GM12873 (cell line): ENCODE results near the gene LRCH1.

Experiments used
- CTCF ChIP-seq: IDR thresholded peaks from 2 replicates; pipeline ENCODE4 v1.5.1; 2012; ENCODE audit warnings: low read depth, mild to moderate bottlenecking, moderate library complexity, low read length, control low read depth; ENCODE audit not compliant: insufficient read depth; ENCODE audit errors: missing control alignments

LRCH1 gene

GRCh38 chr13:46761174-46761573, 208.2 kb downstream of the LRCH1 start:
- no peak for TF ChIP-seq CTCF

DNA sequence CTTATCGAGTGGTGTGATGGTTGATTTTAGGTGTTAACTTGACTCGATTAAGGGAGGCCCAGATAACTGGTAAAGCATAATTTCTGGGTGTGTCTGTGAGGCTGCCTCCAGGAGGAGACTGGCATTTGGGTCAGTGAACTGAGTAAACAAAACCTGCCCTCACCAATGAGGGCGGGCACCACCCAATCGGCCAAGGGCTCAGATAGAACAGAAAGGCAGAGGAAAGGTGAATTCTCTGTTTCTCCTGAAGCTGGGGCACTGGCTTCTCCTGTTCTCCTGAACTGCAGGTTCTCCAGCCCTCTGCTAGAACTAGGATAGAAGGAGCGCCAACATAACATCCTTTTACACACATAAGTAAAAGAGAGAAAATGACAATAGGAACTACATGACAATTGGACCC, 208.9 kb downstream of the LRCH1 start:
- no peak for TF ChIP-seq CTCF

- no peak for TF ChIP-seq CTCF
Observed at GRCh38 chr13:46771693-46772092, 218.7 kb downstream of the LRCH1 start.

DNA sequence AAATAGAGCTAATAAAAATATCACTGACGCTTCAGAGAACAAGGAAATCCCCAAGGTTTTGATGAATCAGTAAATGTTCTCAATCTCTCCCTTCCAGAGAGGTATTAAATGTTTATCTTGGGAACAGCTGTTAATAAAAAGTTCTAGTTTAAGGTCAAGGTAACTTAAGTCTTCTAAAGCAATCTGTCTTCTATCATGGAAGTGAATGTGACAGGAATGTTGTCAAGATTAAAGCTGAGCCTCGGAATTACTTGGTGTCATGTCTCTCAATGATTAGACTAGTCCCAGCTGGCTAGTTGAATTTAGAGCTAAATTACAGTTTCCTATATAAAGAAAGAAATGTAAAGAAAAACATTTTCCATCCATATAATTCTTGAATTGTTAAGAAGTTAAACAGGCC, 220.6 kb downstream of the LRCH1 start:
- no peak for TF ChIP-seq CTCF

- no peak for TF ChIP-seq CTCF
Observed at GRCh38 chr13:46775385-46776107, 222.6 kb downstream of the LRCH1 start.

- no peak for TF ChIP-seq CTCF
Observed at GRCh38 chr13:46778095-46778494, 225.1 kb downstream of the LRCH1 start.

GRCh38 chr13:46778890-46779289, 225.9 kb downstream of the LRCH1 start:
- no peak for TF ChIP-seq CTCF
